ENCODE results near the gene LITAFD. TPM values are rescaled to one million over a fixed set of nuclear protein-coding genes. Genes with fewer than 3 reads are reported as not detected.

The LITAFD gene
- polyA plus RNA-seq, 1 experiment = not detected

- DNase-seq (ENCODE audit: low read depth, low spot score) = no peak
- no peaks in the 10 kb centered on the region for H3K27me3 ChIP-seq (ENCODE audit: control insufficient read depth, insufficient read depth, low read length)
- H3K27ac ChIP-seq (ENCODE audit: low read depth, low read length) = no peak overlapping the region
- TF ChIP-seq, protein P1, sequence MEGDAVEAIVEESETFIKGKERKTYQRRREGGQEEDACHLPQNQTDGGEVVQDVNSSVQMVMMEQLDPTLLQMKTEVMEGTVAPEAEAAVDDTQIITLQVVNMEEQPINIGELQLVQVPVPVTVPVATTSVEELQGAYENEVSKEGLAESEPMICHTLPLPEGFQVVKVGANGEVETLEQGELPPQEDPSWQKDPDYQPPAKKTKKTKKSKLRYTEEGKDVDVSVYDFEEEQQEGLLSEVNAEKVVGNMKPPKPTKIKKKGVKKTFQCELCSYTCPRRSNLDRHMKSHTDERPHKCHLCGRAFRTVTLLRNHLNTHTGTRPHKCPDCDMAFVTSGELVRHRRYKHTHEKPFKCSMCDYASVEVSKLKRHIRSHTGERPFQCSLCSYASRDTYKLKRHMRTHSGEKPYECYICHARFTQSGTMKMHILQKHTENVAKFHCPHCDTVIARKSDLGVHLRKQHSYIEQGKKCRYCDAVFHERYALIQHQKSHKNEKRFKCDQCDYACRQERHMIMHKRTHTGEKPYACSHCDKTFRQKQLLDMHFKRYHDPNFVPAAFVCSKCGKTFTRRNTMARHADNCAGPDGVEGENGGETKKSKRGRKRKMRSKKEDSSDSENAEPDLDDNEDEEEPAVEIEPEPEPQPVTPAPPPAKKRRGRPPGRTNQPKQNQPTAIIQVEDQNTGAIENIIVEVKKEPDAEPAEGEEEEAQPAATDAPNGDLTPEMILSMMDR (IDR thresholded peaks at IDR 0.05; ENCODE audit: low read depth, low read length) = peak; percentile 32
- H3K9me3 ChIP-seq (ENCODE audit: control insufficient read depth, insufficient read depth, low read length) = no peaks in the 10 kb centered on the region
- POLR2A ChIA-PET = no interaction called here
- no peak overlapping the region for H3K4me3 ChIP-seq (ENCODE audit: low read depth, low read length)
- CTCF ChIA-PET = interaction anchor here (0.7 to 1.6 kb wide), 5 partner anchors 12 to 228 kb away, joined by 3 to 14 read pairs (median 3); partner anchors contain the start of gene CARHSP1
Measured at GRCh38 chr16:8905795-8906591, 23.8 kb downstream of the LITAFD start.

DNA sequence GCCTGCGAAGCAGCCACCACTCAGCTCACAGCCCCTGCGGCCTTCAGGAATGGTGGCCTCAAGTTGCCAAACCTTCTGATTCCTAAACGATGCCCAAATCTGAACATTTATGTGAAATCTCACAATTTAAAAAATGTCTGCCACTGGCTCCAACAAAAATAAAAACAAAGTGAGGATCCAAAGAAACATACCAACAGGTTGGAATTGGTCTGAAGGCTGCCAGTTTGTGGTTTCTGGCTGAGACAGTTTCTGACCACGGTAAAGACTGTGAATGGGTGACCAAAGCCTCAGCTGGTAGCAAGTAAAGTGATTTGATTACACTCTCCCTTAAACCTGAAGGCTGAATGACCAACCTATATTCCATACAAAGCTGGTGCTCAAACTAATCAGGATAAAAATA lies 24.9 kb downstream of the LITAFD start:
- no peak overlapping the region for H3K4me3 ChIP-seq (ENCODE audit: low read depth, low read length)
- ChIA-PET CTCF (interaction anchor here (6.1 kb wide), 1 partner anchor 102 kb away, joined by 31 read pairs; no protein-coding TSS in a partner anchor), POLR2A (no interaction called here)
- no peaks in the 10 kb centered on the region for H3K27me3 ChIP-seq (ENCODE audit: control insufficient read depth, insufficient read depth, low read length)
- TF ChIP-seq, protein P1 (IDR thresholded peaks at IDR 0.05; ENCODE audit: low read depth, low read length) = no peak
- no peaks in the 10 kb centered on the region for H3K9me3 ChIP-seq (ENCODE audit: control insufficient read depth, insufficient read depth, low read length)
- no peak overlapping the region for H3K27ac ChIP-seq (ENCODE audit: low read depth, low read length)
- no peak for DNase-seq (ENCODE audit: low read depth, low spot score)

- H3K9me3 ChIP-seq (ENCODE audit: control insufficient read depth, insufficient read depth, low read length) = no peaks in the 10 kb centered on the region
- H3K4me3 ChIP-seq (ENCODE audit: low read depth, low read length) = no peak overlapping the region
- DNase-seq (ENCODE audit: low read depth, low spot score) = no peak
- TF ChIP-seq, protein P1 (IDR thresholded peaks at IDR 0.05; ENCODE audit: low read depth, low read length) = no peak
- ChIA-PET CTCF (interaction anchor here (6.1 kb wide), 1 partner anchor 100 kb away, joined by 31 read pairs; no protein-coding TSS in a partner anchor), POLR2A (no interaction called here)
- no peak overlapping the region for H3K27ac ChIP-seq (ENCODE audit: low read depth, low read length)
- no peaks in the 10 kb centered on the region for H3K27me3 ChIP-seq (ENCODE audit: control insufficient read depth, insufficient read depth, low read length)
Measured at GRCh38 chr16:8908810-8909468, 26.8 kb downstream of the LITAFD start.

DNA sequence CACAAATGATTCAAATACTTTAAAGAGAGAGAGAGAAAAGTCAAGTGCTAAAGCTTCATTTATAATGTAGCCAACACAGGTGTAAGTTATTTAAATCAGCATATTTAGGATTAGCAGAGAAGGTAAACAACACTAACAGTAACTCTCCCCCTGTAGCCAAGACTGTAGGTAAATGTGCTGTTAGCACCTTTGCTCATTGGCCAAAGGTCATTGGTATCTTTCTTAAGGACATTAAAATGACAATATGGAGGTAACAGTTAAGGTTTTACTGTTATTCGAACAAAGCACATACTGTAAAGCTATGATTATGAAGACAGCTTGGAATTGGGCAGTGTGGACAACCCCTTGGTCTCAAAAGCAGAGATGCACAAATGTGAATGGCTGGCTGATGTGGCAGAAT lies 28.7 kb downstream of the LITAFD start:
- POLR2A ChIA-PET = no interaction called here
- CTCF ChIA-PET = interaction anchor here (0.5 to 6.1 kb wide), 3 partner anchors 12 to 98 kb away, joined by 3 to 31 read pairs (median 3); no protein-coding TSS in a partner anchor
- DNase-seq (ENCODE audit: low read depth, low spot score) = no peak
- no peak overlapping the region for H3K4me3 ChIP-seq (ENCODE audit: low read depth, low read length)
- TF ChIP-seq, protein P1 (IDR thresholded peaks at IDR 0.05; ENCODE audit: low read depth, low read length) = no peak
- H3K27ac ChIP-seq (ENCODE audit: low read depth, low read length) = no peak overlapping the region
- no peaks in the 10 kb centered on the region for H3K27me3 ChIP-seq (ENCODE audit: control insufficient read depth, insufficient read depth, low read length)
- H3K9me3 ChIP-seq (ENCODE audit: control insufficient read depth, insufficient read depth, low read length) = no peaks in the 10 kb centered on the region

- Histone ChIP-seq H3K4me3 (ENCODE audit: low read depth, low read length) (no peak overlapping the region), H3K27ac (ENCODE audit: low read depth, low read length) (no peak overlapping the region), H3K27me3 (ENCODE audit: control insufficient read depth, insufficient read depth, low read length) (no peaks in the 10 kb centered on the region), H3K9me3 (ENCODE audit: control insufficient read depth, insufficient read depth, low read length) (no peaks in the 10 kb centered on the region)
- POLR2A ChIA-PET = no interaction called here
- CTCF ChIA-PET = interaction anchor here (6.1 kb wide), 1 partner anchor 96 kb away, joined by 31 read pairs; no protein-coding TSS in a partner anchor
- DNase-seq (ENCODE audit: low read depth, low spot score) = no peak
- TF ChIP-seq, protein P1 (IDR thresholded peaks at IDR 0.05; ENCODE audit: low read depth, low read length) = no peak
Measured at GRCh38 chr16:8912793-8913192, 30.6 kb downstream of the LITAFD start.
